HG02763 (cell line): ENCODE data around the gene CEP112.
"Not testable (repeated sequence)": the region's sequence is repeated elsewhere in the genome, so short reads cannot be mapped to it uniquely, and the experiment has no call there.

Experiments used
- ATAC-seq: cut with Tn5 transposase; IDR thresholded peaks from one replicate; pipeline ENCODE4 v1.9.1; 2021; ENCODE audit warnings: mild to moderate bottlenecking, moderate library complexity; ENCODE audit not compliant: unreplicated experiment

CEP112 gene

GRCh38 chr17:65797101-65797500 is 394.8 kb downstream of the CEP112 start:
- ATAC-seq: no peak

GRCh38 chr17:65794572-65794971 is 397.4 kb downstream of the CEP112 start:
- no peak for ATAC-seq

GRCh38 chr17:65790241-65790640 is 401.7 kb downstream of the CEP112 start:
- ATAC-seq: no peak

GRCh38 chr17:65787503-65787902 is 404.4 kb downstream of the CEP112 start:
- ATAC-seq: no peak

GRCh38 chr17:65786479-65786878 is 405.5 kb downstream of the CEP112 start:
- ATAC-seq: no peak

GRCh38 chr17:65785109-65785508 is 406.8 kb downstream of the CEP112 start:
- no peak for ATAC-seq

GRCh38 chr17:65783845-65784334 is 408.0 kb downstream of the CEP112 start:
- ATAC-seq: no peak

- ATAC-seq: not testable (repeated sequence)
These were observed 409.7 kb downstream of the CEP112 start for GRCh38 chr17:65782104-65782706.

- no peak for ATAC-seq
These were observed 411.8 kb downstream of the CEP112 start for GRCh38 chr17:65780111-65780510.

- ATAC-seq: no peak
These were observed 415.0 kb downstream of the CEP112 start for GRCh38 chr17:65776890-65777289.

- no peak for ATAC-seq
These were observed 417.1 kb downstream of the CEP112 start for GRCh38 chr17:65774787-65775186.

- no peak for ATAC-seq
These were observed 418.9 kb downstream of the CEP112 start for GRCh38 chr17:65772989-65773388.

GRCh38 chr17:65771704-65772103 is 420.2 kb downstream of the CEP112 start:
- ATAC-seq: no peak

- ATAC-seq: no peak
These were observed 428.1 kb downstream of the CEP112 start for GRCh38 chr17:65763786-65764185.

- no peak for ATAC-seq
These were observed 429.0 kb downstream of the CEP112 start for GRCh38 chr17:65762973-65763372.

GRCh38 chr17:65759532-65759931 is 432.4 kb downstream of the CEP112 start:
- no peak for ATAC-seq

- no peak for ATAC-seq
These were observed 435.2 kb downstream of the CEP112 start for GRCh38 chr17:65756760-65757159.

GRCh38 chr17:65755799-65756198 is 436.1 kb downstream of the CEP112 start:
- ATAC-seq: no peak

GRCh38 chr17:65754630-65755029 is 437.3 kb downstream of the CEP112 start:
- ATAC-seq: no peak

- no peak for ATAC-seq
These were observed 437.9 kb downstream of the CEP112 start for GRCh38 chr17:65754081-65754480.

- no peak for ATAC-seq
These were observed 438.6 kb downstream of the CEP112 start for GRCh38 chr17:65753348-65753747.

GRCh38 chr17:65751263-65751662 is 440.7 kb downstream of the CEP112 start:
- no peak for ATAC-seq

- no peak for ATAC-seq
These were observed 441.3 kb downstream of the CEP112 start for GRCh38 chr17:65750631-65751115.
